ENCODE results near the gene PRSS38. TPM values are rescaled to one million over a fixed set of nuclear protein-coding genes. Genes with fewer than 3 reads are reported as not detected.

Gene PRSS38
- total RNA-seq, 6 donors from 2014 or later, result not detected

DNA sequence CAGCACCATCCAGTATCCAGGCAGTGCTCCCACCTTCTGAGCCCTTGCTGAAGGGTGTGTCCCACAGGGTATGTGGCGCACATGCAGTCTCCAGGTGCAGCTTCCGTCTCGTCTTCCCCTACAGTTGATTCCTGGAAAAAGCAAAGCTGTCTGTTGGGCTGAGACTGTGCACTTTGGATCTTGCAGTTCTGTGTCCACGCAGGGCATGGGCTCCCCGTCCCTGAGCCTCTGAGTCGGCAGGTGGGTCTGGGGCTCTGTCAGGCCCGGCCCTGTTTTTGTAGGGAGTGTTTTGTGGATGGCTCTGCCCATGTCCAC lies 47.4 kb upstream of the PRSS38 start:
- Histone ChIP-seq H3K27me3 (no peaks in the 10 kb centered on the region), H3K27ac (no peak overlapping the region), H3K4me3 (no peak overlapping the region), H3K9me3 (no peaks in the 10 kb centered on the region), H3K4me1 (peaks cover 8 to 31% (median 18%) of the 10 kb centered on the region in 4 donors), H3K36me3 (peaks cover 5 to 50% (median 24%) of the 10 kb centered on the region in 4 donors)
- no peak for TF ChIP-seq EP300 (IDR thresholded peaks at IDR 0.05)
- TF ChIP-seq, protein P1, sequence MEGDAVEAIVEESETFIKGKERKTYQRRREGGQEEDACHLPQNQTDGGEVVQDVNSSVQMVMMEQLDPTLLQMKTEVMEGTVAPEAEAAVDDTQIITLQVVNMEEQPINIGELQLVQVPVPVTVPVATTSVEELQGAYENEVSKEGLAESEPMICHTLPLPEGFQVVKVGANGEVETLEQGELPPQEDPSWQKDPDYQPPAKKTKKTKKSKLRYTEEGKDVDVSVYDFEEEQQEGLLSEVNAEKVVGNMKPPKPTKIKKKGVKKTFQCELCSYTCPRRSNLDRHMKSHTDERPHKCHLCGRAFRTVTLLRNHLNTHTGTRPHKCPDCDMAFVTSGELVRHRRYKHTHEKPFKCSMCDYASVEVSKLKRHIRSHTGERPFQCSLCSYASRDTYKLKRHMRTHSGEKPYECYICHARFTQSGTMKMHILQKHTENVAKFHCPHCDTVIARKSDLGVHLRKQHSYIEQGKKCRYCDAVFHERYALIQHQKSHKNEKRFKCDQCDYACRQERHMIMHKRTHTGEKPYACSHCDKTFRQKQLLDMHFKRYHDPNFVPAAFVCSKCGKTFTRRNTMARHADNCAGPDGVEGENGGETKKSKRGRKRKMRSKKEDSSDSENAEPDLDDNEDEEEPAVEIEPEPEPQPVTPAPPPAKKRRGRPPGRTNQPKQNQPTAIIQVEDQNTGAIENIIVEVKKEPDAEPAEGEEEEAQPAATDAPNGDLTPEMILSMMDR (IDR thresholded peaks at IDR 0.05), result no peak
- TF ChIP-seq POLR2A (IDR thresholded peaks at IDR 0.05), result no peak
- TF ChIP-seq POLR2AphosphoS5 (IDR thresholded peaks at IDR 0.05), result no peak
- 85% methylated on average over 7 of the region's 7 CpGs for WGBS, 2 donors
- DNase-seq, result no peak
- ATAC-seq (ENCODE audit: low FRiP score in 2 of 2), result no peak

DNA sequence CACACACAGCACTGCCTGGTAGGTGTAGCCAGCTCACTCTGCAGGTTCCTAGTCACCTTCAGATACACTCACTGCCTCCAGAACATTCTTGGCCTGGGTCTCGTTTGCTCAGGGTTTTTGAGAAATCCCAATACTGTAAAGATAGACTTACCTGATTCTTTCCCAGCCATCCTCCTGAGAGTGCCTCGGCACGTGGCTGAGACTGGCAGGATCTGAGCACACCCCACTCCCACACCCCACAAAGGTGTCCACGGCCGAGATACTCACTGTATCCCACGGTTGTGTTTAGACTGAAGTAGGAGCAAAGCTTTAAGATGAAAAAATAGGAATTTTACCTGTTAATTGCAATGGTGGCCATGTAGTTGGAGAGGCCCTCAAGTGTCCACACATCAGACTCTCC lies 46.8 kb upstream of the PRSS38 start:
- WGBS, 2 donors, result 93 to 95% methylated on average over 6 of the region's 6 CpGs
- no peak for DNase-seq
- Histone ChIP-seq H3K4me3 (no peak overlapping the region), H3K27ac (no peak overlapping the region), H3K36me3 (peaks cover 5 to 50% (median 24%) of the 10 kb centered on the region in 4 donors), H3K27me3 (no peaks in the 10 kb centered on the region), H3K4me1 (peaks cover 2 to 25% (median 12%) of the 10 kb centered on the region in 4 donors), H3K9me3 (no peaks in the 10 kb centered on the region)
- TF ChIP-seq, protein P1 (IDR thresholded peaks at IDR 0.05), result no peak
- TF ChIP-seq POLR2AphosphoS5 (IDR thresholded peaks at IDR 0.05) (no peak), POLR2A (IDR thresholded peaks at IDR 0.05) (no peak), EP300 (IDR thresholded peaks at IDR 0.05) (no peak)
- no peak for ATAC-seq (ENCODE audit: low FRiP score in 2 of 2)

DNA sequence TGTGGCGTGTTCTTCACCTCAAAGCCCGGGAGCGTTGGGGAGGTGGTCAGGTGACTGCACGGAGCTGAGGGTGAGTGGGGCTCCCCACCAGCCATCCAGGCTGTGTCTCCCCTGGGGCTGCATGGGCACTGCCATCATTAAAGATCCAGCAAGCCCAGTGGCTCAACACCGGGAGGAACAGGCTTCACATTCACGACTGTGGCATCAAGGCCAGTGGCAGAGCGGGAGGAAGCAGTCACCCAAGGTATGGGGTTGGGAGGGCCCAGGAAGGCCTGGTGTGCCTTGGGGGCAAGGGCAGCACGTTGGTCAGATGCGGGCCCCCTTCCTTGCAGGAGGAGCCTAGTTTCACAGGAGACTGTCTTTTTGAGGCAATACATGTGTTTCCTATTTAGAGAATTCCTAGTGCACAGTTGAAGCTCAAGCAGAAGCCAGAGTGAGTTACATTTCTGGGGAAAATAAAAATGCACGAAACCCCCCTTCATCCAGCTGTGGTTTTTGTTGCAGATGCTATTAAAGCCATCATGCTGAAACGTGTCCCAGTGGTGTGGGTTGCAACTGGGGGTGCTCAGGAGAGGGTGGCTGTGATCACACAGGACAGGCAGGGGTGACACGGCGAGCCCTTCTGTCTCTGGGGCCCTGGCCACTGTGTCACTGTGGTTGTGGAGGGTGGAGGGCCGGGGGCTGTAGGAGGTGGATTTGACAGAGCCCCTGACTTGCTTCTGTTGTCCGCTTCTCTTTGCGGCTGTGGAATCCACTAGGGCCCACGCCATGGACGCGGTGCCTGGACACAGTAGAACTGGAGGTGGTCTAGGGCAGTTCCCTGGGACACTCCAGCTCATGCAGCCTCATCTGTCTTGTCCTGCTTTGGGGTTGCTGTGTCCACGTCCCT lies 46.2 kb upstream of the PRSS38 start:
- no peak overlapping the region for H3K4me3 ChIP-seq
- no peaks in the 10 kb centered on the region for H3K27me3 ChIP-seq
- no peak for TF ChIP-seq EP300 (IDR thresholded peaks at IDR 0.05)
- TF ChIP-seq, protein P1 (IDR thresholded peaks at IDR 0.05), result no peak
- TF ChIP-seq POLR2AphosphoS5 (IDR thresholded peaks at IDR 0.05), result no peak
- no peak for TF ChIP-seq POLR2A (IDR thresholded peaks at IDR 0.05)
- no peak overlapping the region for H3K27ac ChIP-seq
- no peak for DNase-seq
- peaks cover 0 to 19% (median 9%) of the 10 kb centered on the region in 4 donors for H3K4me1 ChIP-seq
- no peak for ATAC-seq (ENCODE audit: low FRiP score in 2 of 2)
- 91 to 95% methylated on average over 6 to 20 of the region's 20 CpGs for WGBS, 2 donors
- peaks cover 5 to 45% (median 24%) of the 10 kb centered on the region in 4 donors for H3K36me3 ChIP-seq
- H3K9me3 ChIP-seq, result no peaks in the 10 kb centered on the region

DNA sequence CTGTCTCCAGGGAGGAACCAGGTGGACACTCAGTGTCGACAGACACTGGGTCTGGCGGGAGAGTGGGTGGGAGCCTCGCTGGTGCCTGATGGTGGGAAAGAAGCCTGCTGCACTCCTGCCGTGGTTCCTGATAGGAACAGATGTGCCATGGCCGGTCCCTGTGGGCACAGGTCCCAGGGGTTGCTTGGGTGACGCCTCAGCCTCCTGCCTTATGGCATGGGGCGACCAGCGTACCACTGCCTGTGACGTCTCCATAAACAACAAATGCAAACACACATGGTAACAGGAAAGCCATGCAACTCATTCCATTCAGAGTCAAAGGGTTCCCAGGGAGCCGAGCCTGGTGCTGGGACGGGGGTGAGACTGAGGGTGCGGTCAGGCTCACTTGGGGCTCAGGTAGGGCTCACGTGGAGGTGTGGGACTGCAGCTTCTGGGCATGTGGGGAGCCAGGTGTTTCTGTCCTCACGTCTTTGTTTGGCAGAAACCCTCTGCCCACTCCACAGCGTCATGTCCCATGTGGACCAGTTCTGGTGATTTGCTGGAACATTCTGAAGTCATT lies 45.5 kb upstream of the PRSS38 start:
- ATAC-seq (ENCODE audit: low FRiP score in 2 of 2) (no peak), DNase-seq (no peak)
- TF ChIP-seq, protein P1 (IDR thresholded peaks at IDR 0.05), result no peak
- no peak for TF ChIP-seq POLR2A (IDR thresholded peaks at IDR 0.05)
- no peak for TF ChIP-seq POLR2AphosphoS5 (IDR thresholded peaks at IDR 0.05)
- no peak for TF ChIP-seq EP300 (IDR thresholded peaks at IDR 0.05)
- WGBS, 2 donors, result 93 to 94% methylated on average over 6 to 15 of the region's 15 CpGs
- H3K36me3 ChIP-seq, result peaks cover 5 to 49% (median 24%) of the 10 kb centered on the region in 4 donors
- no peaks in the 10 kb centered on the region for H3K9me3 ChIP-seq
- peaks cover 0 to 19% (median 9%) of the 10 kb centered on the region in 4 donors for H3K4me1 ChIP-seq
- H3K4me3 ChIP-seq, result no peak overlapping the region
- H3K27ac ChIP-seq, result no peak overlapping the region
- H3K27me3 ChIP-seq, result no peaks in the 10 kb centered on the region
